Neutrophil (primary cell): ENCODE data around the gene SSPN.

ENCODE experiments used
- H3K27ac ChIP-seq: fragments of 200-600 bp; sonication (generic); 2 replicates; pipeline ENCODE4 v1.5.1; 2016; ENCODE audit warnings: mild to moderate bottlenecking, moderate library complexity
- H3K27me3 ChIP-seq: fragments of 200-600 bp; sonication (generic); 2 replicates; pipeline ENCODE4 v1.6.0; 2016; ENCODE audit warnings: mild to moderate bottlenecking
- H3K36me3 ChIP-seq: fragments of 200-600 bp; sonication (generic); 2 replicates; pipeline ENCODE4 v1.5.1; 2017
- H3K4me1 ChIP-seq, 2 experiments: fragments of 200-600 bp in 1 of 2; sonication (generic) in 1 of 2; 1 replicate in 1 of 2; 2 replicates in 1 of 2; pipeline versions ENCODE4 v1.5.1 to v1.6.1; 2013 to 2016; ENCODE audit warnings: low read depth in 1 of 2, low read length in 1 of 2, mild to moderate bottlenecking in 1 of 2, moderate library complexity in 1 of 2; ENCODE audit not compliant: control insufficient read depth in 1 of 2, insufficient read depth in 1 of 2
- H3K4me3 ChIP-seq, 2 experiments: fragments of 200-600 bp in 1 of 2; sonication (generic) in 1 of 2; 1 replicate in 1 of 2; 2 replicates in 1 of 2; pipeline ENCODE4 v1.5.1; 2013 to 2016; ENCODE audit warnings: low read depth in 1 of 2, low read length in 1 of 2, mild to moderate bottlenecking in 1 of 2, moderate library complexity in 1 of 2
- H3K9me3 ChIP-seq: fragments of 200-600 bp; sonication (generic); 2 replicates; pipeline ENCODE4 v1.5.1; 2016
- TF ChIP-seq, protein P1 (sequence below): fragments of 200-600 bp; sonication (generic); IDR thresholded peaks from 2 replicates; pipeline ENCODE4 v1.5.1; 2016; ENCODE audit warnings: antibody characterized with exemption

SSPN gene

DNA sequence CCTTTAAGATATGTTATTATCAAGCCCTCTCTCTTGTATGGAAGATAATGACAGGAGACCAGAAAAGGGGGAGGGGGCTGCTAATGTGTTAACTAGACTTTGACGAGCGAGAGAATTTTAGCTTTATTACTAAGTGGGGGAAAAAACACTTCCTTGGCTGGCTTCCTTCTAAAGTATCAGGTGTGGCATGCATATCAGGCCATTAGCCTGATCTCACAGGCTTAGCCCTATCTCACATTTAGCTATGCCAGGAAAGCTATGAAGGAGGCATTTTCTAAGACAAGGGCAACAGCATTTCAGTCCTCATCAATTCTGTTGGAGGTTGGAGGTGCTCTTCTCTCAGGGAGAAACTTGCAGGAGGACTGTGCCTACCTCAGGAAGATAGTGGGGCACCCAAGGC, 9.9 kb downstream of the SSPN start:
- Histone ChIP-seq H3K27me3 (no peaks in the 10 kb centered on the region), H3K9me3 (no peaks in the 10 kb centered on the region), H3K36me3 (no peaks in the 10 kb centered on the region), H3K27ac (no peak overlapping the region), H3K4me1 (no peaks in the 10 kb centered on the region), H3K4me3 (no peak overlapping the region)
- TF ChIP-seq, protein P1, sequence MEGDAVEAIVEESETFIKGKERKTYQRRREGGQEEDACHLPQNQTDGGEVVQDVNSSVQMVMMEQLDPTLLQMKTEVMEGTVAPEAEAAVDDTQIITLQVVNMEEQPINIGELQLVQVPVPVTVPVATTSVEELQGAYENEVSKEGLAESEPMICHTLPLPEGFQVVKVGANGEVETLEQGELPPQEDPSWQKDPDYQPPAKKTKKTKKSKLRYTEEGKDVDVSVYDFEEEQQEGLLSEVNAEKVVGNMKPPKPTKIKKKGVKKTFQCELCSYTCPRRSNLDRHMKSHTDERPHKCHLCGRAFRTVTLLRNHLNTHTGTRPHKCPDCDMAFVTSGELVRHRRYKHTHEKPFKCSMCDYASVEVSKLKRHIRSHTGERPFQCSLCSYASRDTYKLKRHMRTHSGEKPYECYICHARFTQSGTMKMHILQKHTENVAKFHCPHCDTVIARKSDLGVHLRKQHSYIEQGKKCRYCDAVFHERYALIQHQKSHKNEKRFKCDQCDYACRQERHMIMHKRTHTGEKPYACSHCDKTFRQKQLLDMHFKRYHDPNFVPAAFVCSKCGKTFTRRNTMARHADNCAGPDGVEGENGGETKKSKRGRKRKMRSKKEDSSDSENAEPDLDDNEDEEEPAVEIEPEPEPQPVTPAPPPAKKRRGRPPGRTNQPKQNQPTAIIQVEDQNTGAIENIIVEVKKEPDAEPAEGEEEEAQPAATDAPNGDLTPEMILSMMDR: no peak

DNA sequence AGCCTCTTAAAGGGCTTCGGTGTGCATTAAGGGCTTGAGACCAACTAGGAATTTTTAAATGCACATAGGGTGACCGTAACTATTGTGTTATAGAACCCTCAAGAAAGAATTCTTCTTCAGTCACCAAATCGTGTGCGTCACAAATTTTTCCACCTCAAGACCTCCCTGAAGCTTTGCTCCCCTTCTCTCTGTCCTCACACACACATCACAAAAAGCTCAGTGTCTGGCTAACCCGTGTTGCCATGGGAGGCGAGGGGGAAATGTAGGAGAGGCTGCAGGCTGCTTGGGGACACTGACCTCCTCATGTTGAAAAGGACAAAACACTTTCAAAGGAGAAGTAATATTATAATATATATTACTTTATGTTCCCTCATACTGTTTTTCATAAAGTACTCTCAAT, 10.6 kb downstream of the SSPN start:
- Histone ChIP-seq H3K36me3 (no peaks in the 10 kb centered on the region), H3K9me3 (no peaks in the 10 kb centered on the region), H3K4me1 (no peaks in the 10 kb centered on the region), H3K4me3 (no peak overlapping the region), H3K27ac (no peak overlapping the region), H3K27me3 (no peaks in the 10 kb centered on the region)
- TF ChIP-seq, protein P1: no peak

DNA sequence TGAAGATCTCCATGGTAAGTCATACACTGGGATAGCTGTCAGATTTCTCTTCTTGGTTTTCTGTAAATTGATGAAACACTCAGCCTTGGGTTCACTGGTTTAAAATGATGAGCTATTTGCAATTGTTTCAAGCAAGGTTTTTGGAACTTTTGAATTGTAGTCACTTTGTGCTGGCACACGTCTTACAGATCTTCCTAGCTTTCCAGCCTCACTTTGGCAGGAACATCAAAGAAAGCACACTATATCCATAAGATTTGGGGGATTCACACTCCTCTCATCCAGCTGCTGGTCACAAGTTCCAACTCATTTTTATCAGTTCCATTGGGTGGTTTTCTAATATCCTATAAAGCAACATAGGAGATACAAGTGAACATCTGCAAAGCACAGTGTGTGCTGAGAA, 16.0 kb downstream of the SSPN start:
- Histone ChIP-seq H3K9me3 (no peaks in the 10 kb centered on the region), H3K4me1 (no peaks in the 10 kb centered on the region), H3K27ac (no peak overlapping the region), H3K27me3 (no peaks in the 10 kb centered on the region), H3K36me3 (no peaks in the 10 kb centered on the region), H3K4me3 (no peak overlapping the region)
- TF ChIP-seq, protein P1: no peak

DNA sequence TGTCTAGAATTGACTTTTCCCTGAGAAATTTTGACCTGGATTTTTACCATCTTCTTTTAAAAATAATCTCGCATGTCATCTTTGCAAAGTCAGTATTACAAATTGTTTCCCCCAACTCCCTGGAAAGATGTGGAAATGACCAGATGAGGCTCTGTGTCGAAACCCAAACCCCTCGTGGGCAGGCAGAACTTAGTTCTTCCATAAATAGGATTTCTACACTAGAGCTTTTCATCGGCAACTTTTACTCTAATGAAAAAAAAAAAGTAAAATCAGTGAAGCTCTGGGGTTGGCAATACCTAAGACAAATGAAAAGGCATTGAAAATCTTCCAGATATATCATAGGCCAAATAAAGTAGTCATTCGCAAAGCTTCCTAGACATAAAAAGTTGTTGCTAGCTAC, 17.0 kb downstream of the SSPN start:
- no peaks in the 10 kb centered on the region for H3K36me3 ChIP-seq
- no peaks in the 10 kb centered on the region for H3K27me3 ChIP-seq
- H3K9me3 ChIP-seq: no peaks in the 10 kb centered on the region
- H3K4me1 ChIP-seq: no peaks in the 10 kb centered on the region
- TF ChIP-seq, protein P1: no peak
- H3K4me3 ChIP-seq: no peak overlapping the region
- H3K27ac ChIP-seq: no peak overlapping the region

DNA sequence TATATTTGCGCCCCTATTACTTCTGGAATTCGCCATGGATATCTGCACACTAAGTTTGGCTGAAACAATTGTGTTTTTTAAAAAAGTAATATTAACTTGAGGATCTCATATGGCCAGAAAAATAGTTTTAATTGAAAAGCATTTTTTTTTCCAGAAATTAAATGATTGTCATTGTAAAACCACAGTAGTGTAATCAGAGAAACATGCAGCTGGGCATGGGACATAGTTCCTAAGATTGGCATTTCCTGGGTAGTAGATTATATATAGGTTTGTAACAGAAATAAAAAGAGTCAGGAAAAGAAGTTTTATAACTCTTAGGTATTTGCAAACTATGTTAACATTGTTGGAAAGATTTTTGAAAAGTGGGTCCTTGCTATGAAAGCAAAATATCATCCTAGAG, 17.6 kb downstream of the SSPN start:
- Histone ChIP-seq H3K36me3 (no peaks in the 10 kb centered on the region), H3K4me1 (no peaks in the 10 kb centered on the region), H3K27ac (no peak overlapping the region), H3K27me3 (no peaks in the 10 kb centered on the region), H3K4me3 (no peak overlapping the region), H3K9me3 (no peaks in the 10 kb centered on the region)
- TF ChIP-seq, protein P1: no peak

DNA sequence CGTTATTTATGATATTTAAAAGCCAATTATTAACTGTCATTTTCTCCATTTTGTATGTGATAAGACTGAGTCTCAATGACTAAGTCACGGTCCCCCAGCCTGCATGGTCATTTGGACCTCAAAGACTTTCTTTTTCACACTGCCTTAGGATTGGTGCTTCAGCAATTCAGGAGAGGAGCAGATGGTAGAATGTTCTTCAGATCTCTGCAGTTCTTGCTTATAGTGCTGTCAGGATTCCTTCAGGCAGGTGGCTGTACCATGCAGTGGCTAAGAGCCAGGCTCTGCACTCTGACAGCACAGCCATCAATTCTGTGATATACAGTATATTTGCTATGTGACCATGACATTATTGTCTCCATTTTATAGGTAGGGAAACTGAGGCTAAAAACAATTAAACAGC, 18.7 kb downstream of the SSPN start:
- Histone ChIP-seq H3K27ac (no peak overlapping the region), H3K27me3 (no peaks in the 10 kb centered on the region), H3K36me3 (no peaks in the 10 kb centered on the region), H3K9me3 (no peaks in the 10 kb centered on the region), H3K4me3 (no peak overlapping the region), H3K4me1 (no peaks in the 10 kb centered on the region)
- TF ChIP-seq, protein P1: no peak
